Mucosa of descending colon (tissue), 3 donors: ENCODE results near the gene RCC1. TPM values are rescaled to one million over a fixed set of nuclear protein-coding genes. Genes with fewer than 3 reads are reported as not detected.
"Not testable (repeated sequence)": the region's sequence is repeated elsewhere in the genome, so short reads cannot be mapped to it uniquely, and the experiment has no call there.

Experiments used
- ATAC-seq: fragments of 200-7000 bp; cut with Tn5 transposase; one replicate; pipeline ENCODE4 v1.9.1; 2020; ENCODE audit warnings: mild to moderate bottlenecking, moderate library complexity
- DNase-seq, 3 donors: peaks; one replicate each; pipeline ENCODE4 v3.0.0-alpha.2; 2020
- H3K36me3 ChIP-seq: fragments of 200-600 bp; one replicate; pipeline ENCODE4 v1.8.0; 2021; ENCODE audit warnings: low read depth, mild to moderate bottlenecking
- H3K4me1 ChIP-seq: fragments of 200-600 bp; one replicate; pipeline ENCODE4 v1.8.0; 2021; ENCODE audit warnings: low read depth, mild to moderate bottlenecking
- H3K4me3 ChIP-seq: fragments of 200-600 bp; one replicate; pipeline ENCODE4 v1.8.0; 2021; ENCODE audit warnings: mild to moderate bottlenecking
- H3K9me3 ChIP-seq: fragments of 200-600 bp; one replicate; pipeline ENCODE4 v1.8.0; 2021; ENCODE audit warnings: mild to moderate bottlenecking
- CTCF ChIP-seq: fragments of 200-600 bp; IDR thresholded peaks from one replicate; pipeline ENCODE4 v1.8.0; 2022; ENCODE audit warnings: antibody characterized with exemption, mild to moderate bottlenecking
- intact Hi-C, 2 donors: fragments of 100-400 bp; cut with DNase I in 1 of 2; cut with micrococcal nuclease in 1 of 2; formaldehyde crosslinking; loops; one replicate each; pipeline versions ENCODE4 v1.11.0 to v1.11.1; 2022; cut with DNase I, micrococcal nuclease
- total RNA-seq, 3 donors: library from RNA; stranded (reverse); fragmentation: NEBNext Ultra II Directional in 2 of 3; extraction: Animal tissue kit (Norgen Biotek cat#: 25700) in 2 of 3; gene quantifications; one replicate each; pipeline versions ENCODE4 v1.2.1 to v1.2.4, GENCODE V29; 2021 to 2023
- donor health status: DM: no; HTN: no; CAD: no; lungs with moderate emphysema.
- donor health status: DM: no; HTN: no; CAD: no.
- donor health status: DM: no; HTN: yes; CAD: no.

The RCC1 gene
- total RNA-seq, 3 donors from 2014 or later = 23.0 to 34.3 (median 25.3) TPM

GRCh38 chr1:28466226-28466778, 39.5 kb upstream of the RCC1 start:
- peaks cover 4% of the 10 kb centered on the region for H3K36me3 ChIP-seq
- TF ChIP-seq CTCF = no peak
- no peaks in the 10 kb centered on the region for H3K4me1 ChIP-seq
- no peaks in the 10 kb centered on the region for H3K9me3 ChIP-seq
- no peak for ATAC-seq
- H3K4me3 ChIP-seq = no peak overlapping the region
- intact Hi-C loops = no loop called here
- DNase-seq = no peak

GRCh38 chr1:28470146-28470545, 35.7 kb upstream of the RCC1 start:
- Histone ChIP-seq H3K4me1 (no peaks in the 10 kb centered on the region), H3K4me3 (no peak overlapping the region), H3K9me3 (no peaks in the 10 kb centered on the region), H3K36me3 (peaks cover 7% of the 10 kb centered on the region)
- DNase-seq (no peak), ATAC-seq (no peak)
- intact Hi-C loops = no loop called here
- TF ChIP-seq CTCF = no peak

GRCh38 chr1:28479497-28479896, 26.3 kb upstream of the RCC1 start:
- not testable (repeated sequence) for H3K4me1 ChIP-seq, H3K9me3 ChIP-seq
- ATAC-seq = peak; percentile 61

GRCh38 chr1:28480308-28480707, 25.5 kb upstream of the RCC1 start:
- Histone ChIP-seq H3K4me1 (no peaks in the 10 kb centered on the region), H3K36me3 (no peaks in the 10 kb centered on the region), H3K4me3 (no peak overlapping the region), H3K9me3 (no peaks in the 10 kb centered on the region)
- no peak for ATAC-seq
- DNase-seq = no peak
- no peak for TF ChIP-seq CTCF
- intact Hi-C loops = no loop called here

More at GRCh38 chr1:28479497-28479896, 26.3 kb upstream of the RCC1 start:
- intact Hi-C loops, H3K36me3 ChIP-seq, DNase-seq, H3K4me3 ChIP-seq: not testable (repeated sequence)

GRCh38 chr1:28482138-28482537, 23.7 kb upstream of the RCC1 start:
- Histone ChIP-seq H3K4me3 (no peak overlapping the region), H3K4me1 (no peaks in the 10 kb centered on the region), H3K9me3 (no peaks in the 10 kb centered on the region), H3K36me3 (no peaks in the 10 kb centered on the region)
- no peak for DNase-seq
- TF ChIP-seq CTCF = no peak
- intact Hi-C loops = no loop called here
- ATAC-seq = peak; percentile 46

- Histone ChIP-seq H3K9me3 (no peaks in the 10 kb centered on the region), H3K4me3 (no peak overlapping the region), H3K4me1 (no peaks in the 10 kb centered on the region), H3K36me3 (no peaks in the 10 kb centered on the region)
- intact Hi-C loops = no loop called here
- DNase-seq (no peak), ATAC-seq (peak; percentile 34)
- no peak for TF ChIP-seq CTCF
Measured at GRCh38 chr1:28482702-28483101, 23.1 kb upstream of the RCC1 start.
